GM12873 (cell line): ENCODE data around the gene LIN52.

Source experiments
- CTCF ChIP-seq: IDR thresholded peaks from 2 replicates; pipeline ENCODE4 v1.5.1; 2012; ENCODE audit warnings: low read depth, mild to moderate bottlenecking, moderate library complexity, low read length, control low read depth; ENCODE audit not compliant: insufficient read depth; ENCODE audit errors: missing control alignments

LIN52 gene

GRCh38 chr14:74211945-74212580 is 127.3 kb downstream of the LIN52 start:
- TF ChIP-seq CTCF = no peak

- TF ChIP-seq CTCF = no peak
These were observed 129.4 kb downstream of the LIN52 start for GRCh38 chr14:74213907-74214803.

GRCh38 chr14:74216671-74217070 is 131.9 kb downstream of the LIN52 start:
- TF ChIP-seq CTCF = no peak

- TF ChIP-seq CTCF = peak; percentile 99
These were observed 133.1 kb downstream of the LIN52 start for GRCh38 chr14:74217672-74218448.

- no peak for TF ChIP-seq CTCF
These were observed 133.7 kb downstream of the LIN52 start for GRCh38 chr14:74218462-74218861.

- TF ChIP-seq CTCF = no peak
These were observed 134.8 kb downstream of the LIN52 start for GRCh38 chr14:74219277-74220205.
